ENCODE measurements around the gene TRAF7.

The TRAF7 gene

DNA sequence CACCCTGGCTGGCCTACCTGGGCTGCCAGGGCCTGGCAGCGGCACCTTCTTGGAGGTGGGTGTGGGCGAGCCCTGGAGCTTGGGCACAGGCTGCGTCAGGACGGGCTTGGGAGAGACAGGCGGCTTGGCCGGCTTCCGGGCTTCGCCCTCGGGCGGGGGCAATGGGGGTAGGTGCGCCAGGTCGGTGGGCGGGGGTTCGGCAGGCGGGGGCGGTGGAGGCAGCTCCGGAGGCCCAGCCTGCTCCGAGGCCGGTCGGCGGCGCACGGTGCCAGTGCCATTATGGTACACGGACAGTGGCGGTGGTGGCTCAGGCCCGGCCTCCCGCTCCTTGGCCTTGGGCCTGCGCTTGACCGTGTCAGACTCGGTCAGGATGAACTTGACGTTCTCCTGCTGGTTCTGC lies 24.0 kb downstream of the TRAF7 start:
- TF ChIP-seq, protein P1, sequence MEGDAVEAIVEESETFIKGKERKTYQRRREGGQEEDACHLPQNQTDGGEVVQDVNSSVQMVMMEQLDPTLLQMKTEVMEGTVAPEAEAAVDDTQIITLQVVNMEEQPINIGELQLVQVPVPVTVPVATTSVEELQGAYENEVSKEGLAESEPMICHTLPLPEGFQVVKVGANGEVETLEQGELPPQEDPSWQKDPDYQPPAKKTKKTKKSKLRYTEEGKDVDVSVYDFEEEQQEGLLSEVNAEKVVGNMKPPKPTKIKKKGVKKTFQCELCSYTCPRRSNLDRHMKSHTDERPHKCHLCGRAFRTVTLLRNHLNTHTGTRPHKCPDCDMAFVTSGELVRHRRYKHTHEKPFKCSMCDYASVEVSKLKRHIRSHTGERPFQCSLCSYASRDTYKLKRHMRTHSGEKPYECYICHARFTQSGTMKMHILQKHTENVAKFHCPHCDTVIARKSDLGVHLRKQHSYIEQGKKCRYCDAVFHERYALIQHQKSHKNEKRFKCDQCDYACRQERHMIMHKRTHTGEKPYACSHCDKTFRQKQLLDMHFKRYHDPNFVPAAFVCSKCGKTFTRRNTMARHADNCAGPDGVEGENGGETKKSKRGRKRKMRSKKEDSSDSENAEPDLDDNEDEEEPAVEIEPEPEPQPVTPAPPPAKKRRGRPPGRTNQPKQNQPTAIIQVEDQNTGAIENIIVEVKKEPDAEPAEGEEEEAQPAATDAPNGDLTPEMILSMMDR (IDR thresholded peaks at IDR 0.05; ENCODE audit: borderline replicate concordance, control extremely low read depth, extremely low read depth, insufficient read depth, missing control alignments) = no peak
- in situ Hi-C loops (cut with MboI; ENCODE audit: low sequenced_read_pairs, unreplicated experiment) = no loop called here
- DNase-seq (ENCODE audit: low spot score) = no peak

DNA sequence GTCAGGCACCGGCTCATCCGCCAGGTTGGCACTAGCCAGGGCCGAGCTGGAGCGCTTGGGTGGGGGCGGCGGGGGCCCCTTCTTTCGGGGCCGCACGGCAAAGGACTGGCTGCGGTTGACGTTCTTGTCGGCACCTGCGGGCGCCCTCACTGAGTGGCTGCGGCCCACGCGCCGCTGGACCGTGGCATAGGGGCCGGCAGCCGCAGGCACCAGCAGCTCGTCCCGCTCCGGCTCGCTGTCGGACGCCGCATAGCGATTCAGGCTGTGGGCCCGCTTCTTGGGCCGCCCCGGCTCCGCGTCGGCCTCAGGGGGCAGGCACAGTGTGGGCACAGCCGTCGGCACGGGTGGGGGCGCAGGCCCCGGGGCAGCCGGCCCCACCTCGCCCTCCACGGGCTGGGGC lies 24.9 kb downstream of the TRAF7 start:
- in situ Hi-C loops (cut with MboI; ENCODE audit: low sequenced_read_pairs, unreplicated experiment) = no loop called here
- no peak for DNase-seq (ENCODE audit: low spot score)
- TF ChIP-seq, protein P1 (IDR thresholded peaks at IDR 0.05; ENCODE audit: borderline replicate concordance, control extremely low read depth, extremely low read depth, insufficient read depth, missing control alignments) = no peak

DNA sequence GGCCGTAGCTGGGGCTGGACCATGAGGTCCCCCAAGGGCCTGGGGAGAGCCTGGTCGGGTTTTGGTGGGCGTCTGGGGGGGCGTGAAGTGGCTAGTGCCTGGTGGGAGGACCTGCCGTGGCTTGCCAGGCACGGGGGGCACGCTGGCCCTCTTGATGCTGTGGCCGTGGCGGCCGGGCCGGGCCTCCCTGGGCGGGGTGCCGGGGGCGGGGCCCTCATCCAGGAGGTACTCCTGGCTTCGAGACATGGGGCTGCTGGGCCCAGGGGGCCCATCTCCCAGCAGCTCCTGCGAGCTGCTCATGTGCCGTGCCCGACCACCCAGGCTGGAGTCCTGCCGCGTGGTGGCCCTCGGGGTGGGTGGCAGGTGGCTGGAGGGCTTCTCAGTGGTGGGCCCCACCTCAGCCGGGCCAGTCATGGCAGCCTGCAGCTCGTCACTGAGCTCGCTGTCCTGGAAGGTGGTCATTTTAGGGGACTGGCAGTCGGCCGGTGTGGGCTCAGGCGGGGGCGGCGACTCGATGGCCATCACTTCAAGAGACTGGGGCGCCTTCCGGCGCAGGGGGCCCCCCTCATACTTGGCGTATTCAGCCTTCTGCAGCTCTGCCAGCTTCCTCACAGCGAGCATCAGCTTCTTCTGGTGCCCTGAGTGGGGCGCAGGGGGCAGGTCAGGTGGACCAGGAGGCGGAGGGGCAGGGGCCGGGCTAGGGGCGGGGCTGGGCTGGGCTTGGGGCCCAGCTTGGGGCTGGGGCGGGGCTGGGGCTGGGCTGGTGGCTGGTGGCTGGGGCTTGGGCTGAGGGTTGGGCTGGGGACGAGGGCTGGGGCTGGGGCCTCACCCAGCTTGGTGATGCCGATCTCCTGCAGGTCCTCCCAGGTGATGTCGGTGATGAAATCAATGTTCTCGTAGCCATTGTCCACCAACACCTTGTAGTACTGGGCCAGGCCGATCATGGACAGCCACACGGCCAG lies 25.7 kb downstream of the TRAF7 start:
- in situ Hi-C loops (cut with MboI; ENCODE audit: low sequenced_read_pairs, unreplicated experiment) = no loop called here
- no peak for DNase-seq (ENCODE audit: low spot score)
- TF ChIP-seq, protein P1 (IDR thresholded peaks at IDR 0.05; ENCODE audit: borderline replicate concordance, control extremely low read depth, extremely low read depth, insufficient read depth, missing control alignments) = no peak

DNA sequence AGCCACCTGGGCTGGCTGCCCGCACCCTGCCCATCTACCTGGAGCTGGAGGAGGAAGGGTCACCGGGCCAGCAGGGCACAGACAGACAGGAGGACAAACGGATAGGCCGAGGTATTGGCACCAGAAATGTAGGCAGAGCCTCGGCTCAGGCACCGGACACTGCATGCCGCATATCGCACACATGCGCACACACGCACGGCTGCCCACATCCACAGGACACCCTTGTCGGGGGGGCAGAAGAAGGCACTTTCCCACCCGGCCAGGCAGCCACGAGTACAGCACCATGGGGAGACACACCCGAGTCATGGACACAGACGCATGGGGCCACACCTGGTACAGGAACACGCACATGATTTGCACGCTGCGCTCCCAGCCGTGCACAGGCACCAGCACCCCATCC lies 26.4 kb downstream of the TRAF7 start:
- in situ Hi-C loops (cut with MboI; ENCODE audit: low sequenced_read_pairs, unreplicated experiment) = no loop called here
- TF ChIP-seq, protein P1 (IDR thresholded peaks at IDR 0.05; ENCODE audit: borderline replicate concordance, control extremely low read depth, extremely low read depth, insufficient read depth, missing control alignments) = no peak
- no peak for DNase-seq (ENCODE audit: low spot score)

DNA sequence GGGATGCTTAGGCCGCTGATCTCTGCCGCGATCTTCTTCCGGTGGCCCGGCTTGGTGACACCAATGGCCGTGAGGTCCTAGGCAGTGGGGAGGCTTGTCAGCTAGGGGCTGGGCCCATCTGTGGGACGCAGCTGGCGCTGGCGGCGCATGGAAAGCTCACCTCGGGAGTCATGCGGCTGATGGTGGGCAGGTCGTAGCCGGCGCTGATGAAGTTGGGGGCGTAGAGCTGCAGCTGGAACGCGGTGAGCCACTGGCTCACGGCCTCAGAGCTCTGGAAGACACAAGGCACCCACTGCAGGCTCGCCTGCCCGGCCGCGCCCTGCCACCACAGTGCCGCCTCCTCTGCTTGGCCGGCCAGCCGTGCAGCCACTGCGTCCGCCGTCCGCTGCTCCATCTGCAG lies 28.1 kb downstream of the TRAF7 start:
- TF ChIP-seq, protein P1 (IDR thresholded peaks at IDR 0.05; ENCODE audit: borderline replicate concordance, control extremely low read depth, extremely low read depth, insufficient read depth, missing control alignments) = no peak
- in situ Hi-C loops (cut with MboI; ENCODE audit: low sequenced_read_pairs, unreplicated experiment) = no loop called here
- DNase-seq (ENCODE audit: low spot score) = no peak

DNA sequence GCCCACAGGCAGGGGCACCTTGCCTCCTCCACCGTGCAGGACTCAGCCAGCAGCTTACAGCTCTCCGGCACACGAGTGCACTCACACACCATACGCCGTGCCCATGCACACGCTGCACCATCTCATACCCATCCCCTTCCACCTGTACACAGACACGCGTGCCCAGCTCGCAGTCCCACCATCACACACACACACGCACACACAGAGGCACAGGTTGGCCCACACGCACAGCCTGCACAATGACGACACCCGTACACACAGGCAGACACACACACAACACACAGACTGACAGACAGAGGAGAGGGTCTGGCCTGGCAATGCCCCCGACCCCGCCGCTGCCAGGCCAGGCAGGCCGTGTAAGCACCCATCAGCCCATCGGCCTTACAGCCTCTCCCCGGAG lies 28.8 kb downstream of the TRAF7 start:
- in situ Hi-C loops (cut with MboI; ENCODE audit: low sequenced_read_pairs, unreplicated experiment) = no loop called here
- TF ChIP-seq, protein P1 (IDR thresholded peaks at IDR 0.05; ENCODE audit: borderline replicate concordance, control extremely low read depth, extremely low read depth, insufficient read depth, missing control alignments) = no peak
- no peak for DNase-seq (ENCODE audit: low spot score)
